ENCODE measurements around the gene GPR135. TPM values are rescaled to one million over a fixed set of nuclear protein-coding genes. Genes with fewer than 3 reads are reported as not detected.

GPR135 gene
- total and polyA plus RNA-seq, 2 of the 13 experiments (the other 11 are each of a cell fraction or from before 2014, with no cell fraction given), result 0.46 to 1.3 TPM

DNA sequence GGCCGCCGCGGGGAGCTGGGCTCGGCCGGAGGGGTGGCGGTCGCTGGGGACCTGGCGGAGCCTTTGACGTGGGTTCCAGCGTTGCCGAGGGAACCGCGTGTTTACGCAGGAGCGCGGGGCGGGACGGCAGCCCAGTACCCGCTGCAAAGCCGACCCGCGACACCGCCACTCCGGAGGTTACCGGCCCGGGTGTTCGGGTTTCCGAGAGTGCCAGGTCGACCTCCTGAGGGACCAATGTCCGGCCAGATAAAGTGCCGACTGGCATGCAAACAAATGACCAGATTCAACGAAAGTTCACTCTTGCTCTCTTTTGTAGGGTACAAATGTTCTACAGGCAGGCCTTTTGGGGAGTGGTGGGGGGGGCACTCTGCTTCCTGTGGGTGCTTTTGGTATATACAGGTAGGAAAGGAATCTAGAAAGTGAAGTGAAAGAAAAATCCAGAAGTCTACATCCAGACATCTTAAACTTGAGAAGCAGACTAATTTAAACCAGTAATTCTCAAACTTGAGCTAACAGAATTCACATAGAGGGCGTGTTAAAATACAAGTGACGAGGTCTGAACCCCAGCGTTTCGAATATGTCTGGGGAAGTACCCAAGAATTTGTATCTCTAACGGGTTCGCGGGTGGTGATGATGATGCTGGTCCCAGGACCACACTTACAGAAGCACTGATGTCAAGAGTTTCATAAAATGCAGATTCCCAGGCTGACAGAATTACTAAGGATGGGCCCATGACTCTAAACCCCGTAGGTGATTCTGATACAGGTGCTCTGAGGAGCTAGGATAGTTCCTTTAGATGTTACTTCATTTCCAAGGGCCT is at the start of gene GPR135 (continued):
- TF ChIP-seq, protein P1, sequence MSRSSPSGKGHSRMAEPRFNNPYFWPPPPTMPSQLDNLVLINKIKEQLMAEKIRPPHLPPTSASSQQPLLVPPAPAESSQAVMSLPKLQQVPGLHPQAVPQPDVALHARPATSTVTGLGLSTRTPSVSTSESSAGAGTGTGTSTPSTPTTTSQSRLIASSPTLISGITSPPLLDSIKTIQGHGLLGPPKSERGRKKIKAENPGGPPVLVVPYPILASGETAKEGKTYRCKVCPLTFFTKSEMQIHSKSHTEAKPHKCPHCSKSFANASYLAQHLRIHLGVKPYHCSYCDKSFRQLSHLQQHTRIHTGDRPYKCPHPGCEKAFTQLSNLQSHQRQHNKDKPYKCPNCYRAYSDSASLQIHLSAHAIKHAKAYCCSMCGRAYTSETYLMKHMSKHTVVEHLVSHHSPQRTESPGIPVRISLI (CRISPR knock-in tag; IDR thresholded peaks at IDR 0.05; ENCODE audit: borderline replicate concordance), result no peak
- TF ChIP-seq, protein P2, sequence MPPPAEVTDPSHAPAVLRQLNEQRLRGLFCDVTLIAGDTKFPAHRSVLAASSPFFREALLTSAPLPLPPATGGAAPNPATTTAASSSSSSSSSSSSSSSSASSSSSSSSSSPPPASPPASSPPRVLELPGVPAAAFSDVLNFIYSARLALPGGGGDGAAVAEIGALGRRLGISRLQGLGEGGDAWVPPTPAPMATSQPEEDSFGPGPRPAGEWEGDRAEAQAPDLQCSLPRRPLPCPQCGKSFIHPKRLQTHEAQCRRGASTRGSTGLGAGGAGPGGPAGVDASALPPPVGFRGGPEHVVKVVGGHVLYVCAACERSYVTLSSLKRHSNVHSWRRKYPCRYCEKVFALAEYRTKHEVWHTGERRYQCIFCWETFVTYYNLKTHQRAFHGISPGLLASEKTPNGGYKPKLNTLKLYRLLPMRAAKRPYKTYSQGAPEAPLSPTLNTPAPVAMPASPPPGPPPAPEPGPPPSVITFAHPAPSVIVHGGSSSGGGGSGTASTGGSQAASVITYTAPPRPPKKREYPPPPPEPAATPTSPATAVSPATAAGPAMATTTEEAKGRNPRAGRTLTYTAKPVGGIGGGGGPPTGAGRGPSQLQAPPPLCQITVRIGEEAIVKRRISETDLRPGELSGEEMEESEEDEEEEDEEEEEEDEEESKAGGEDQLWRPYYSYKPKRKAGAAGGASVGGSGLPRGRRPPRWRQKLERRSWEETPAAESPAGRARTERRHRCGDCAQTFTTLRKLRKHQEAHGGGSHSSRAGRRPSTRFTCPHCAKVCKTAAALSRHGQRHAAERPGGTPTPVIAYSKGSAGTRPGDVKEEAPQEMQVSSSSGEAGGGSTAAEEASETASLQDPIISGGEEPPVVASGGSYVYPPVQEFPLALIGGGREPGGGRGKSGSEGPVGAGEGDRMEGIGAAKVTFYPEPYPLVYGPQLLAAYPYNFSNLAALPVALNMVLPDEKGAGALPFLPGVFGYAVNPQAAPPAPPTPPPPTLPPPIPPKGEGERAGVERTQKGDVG (CRISPR knock-in tag; IDR thresholded peaks at IDR 0.05; ENCODE audit: borderline replicate concordance), result no peak
- no peak for TF ChIP-seq ZNF749 (CRISPR knock-in tag; IDR thresholded peaks at IDR 0.05; ENCODE audit: borderline replicate concordance)
- no peak for TF ChIP-seq HNRNPUL1 (IDR thresholded peaks at IDR 0.05; ENCODE audit: low read depth, low read length)
- no peak for TF ChIP-seq SRF (IDR thresholded peaks at IDR 0.05; ENCODE audit: low read depth, low read length)
- TF ChIP-seq ZNF7 (CRISPR knock-in tag; IDR thresholded peaks at IDR 0.05), result no peak
- no peak for TF ChIP-seq FOXC1 (CRISPR knock-in tag; IDR thresholded peaks at IDR 0.05; ENCODE audit: borderline replicate concordance)
- TF ChIP-seq NFE2L2 (IDR thresholded peaks at IDR 0.05; ENCODE audit: low read length), result no peak
- TF ChIP-seq ZNF724P (CRISPR knock-in tag; IDR thresholded peaks at IDR 0.05; ENCODE audit: borderline replicate concordance), result no peak
- TF ChIP-seq, protein P3, sequence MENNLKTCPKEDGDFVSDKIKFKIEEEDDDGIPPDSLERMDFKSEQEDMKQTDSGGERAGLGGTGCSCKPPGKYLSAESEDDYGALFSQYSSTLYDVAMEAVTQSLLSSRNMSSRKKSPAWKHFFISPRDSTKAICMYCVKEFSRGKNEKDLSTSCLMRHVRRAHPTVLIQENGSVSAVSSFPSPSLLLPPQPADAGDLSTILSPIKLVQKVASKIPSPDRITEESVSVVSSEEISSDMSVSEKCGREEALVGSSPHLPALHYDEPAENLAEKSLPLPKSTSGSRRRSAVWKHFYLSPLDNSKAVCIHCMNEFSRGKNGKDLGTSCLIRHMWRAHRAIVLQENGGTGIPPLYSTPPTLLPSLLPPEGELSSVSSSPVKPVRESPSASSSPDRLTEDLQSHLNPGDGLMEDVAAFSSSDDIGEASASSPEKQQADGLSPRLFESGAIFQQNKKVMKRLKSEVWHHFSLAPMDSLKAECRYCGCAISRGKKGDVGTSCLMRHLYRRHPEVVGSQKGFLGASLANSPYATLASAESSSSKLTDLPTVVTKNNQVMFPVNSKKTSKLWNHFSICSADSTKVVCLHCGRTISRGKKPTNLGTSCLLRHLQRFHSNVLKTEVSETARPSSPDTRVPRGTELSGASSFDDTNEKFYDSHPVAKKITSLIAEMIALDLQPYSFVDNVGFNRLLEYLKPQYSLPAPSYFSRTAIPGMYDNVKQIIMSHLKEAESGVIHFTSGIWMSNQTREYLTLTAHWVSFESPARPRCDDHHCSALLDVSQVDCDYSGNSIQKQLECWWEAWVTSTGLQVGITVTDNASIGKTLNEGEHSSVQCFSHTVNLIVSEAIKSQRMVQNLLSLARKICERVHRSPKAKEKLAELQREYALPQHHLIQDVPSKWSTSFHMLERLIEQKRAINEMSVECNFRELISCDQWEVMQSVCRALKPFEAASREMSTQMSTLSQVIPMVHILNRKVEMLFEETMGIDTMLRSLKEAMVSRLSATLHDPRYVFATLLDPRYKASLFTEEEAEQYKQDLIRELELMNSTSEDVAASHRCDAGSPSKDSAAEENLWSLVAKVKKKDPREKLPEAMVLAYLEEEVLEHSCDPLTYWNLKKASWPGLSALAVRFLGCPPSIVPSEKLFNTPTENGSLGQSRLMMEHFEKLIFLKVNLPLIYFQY (CRISPR knock-in tag; IDR thresholded peaks at IDR 0.05; ENCODE audit: borderline replicate concordance), result peak; percentile 53; the same call in 1 of the 2 replicates
- no peak for TF ChIP-seq ZNF235 (CRISPR knock-in tag; IDR thresholded peaks at IDR 0.05; ENCODE audit: borderline replicate concordance)
- no peak for TF ChIP-seq TCF12 (IDR thresholded peaks at IDR 0.05)
- TF ChIP-seq TCF12 (CRISPR knock-in tag; IDR thresholded peaks at IDR 0.05), result no peak
- no peak for TF ChIP-seq ZNF354B (CRISPR knock-in tag; IDR thresholded peaks at IDR 0.05)
- no peak for TF ChIP-seq ARNT2 (CRISPR knock-in tag; IDR thresholded peaks at IDR 0.05; ENCODE audit: low read depth)
- TF ChIP-seq CCAR2 (optimal IDR thresholded peaks at IDR 0.05; ENCODE audit: low read depth, low read length), result no peak
- no peak for TF ChIP-seq RNF2 (conservative IDR thresholded peaks at IDR 0.05; ENCODE audit: low read depth)

Data from HepG2 (cell line).